B cell (primary cell): ENCODE data around the gene CABP2. TPM values are rescaled to one million over a fixed set of nuclear protein-coding genes. Genes with fewer than 3 reads are reported as not detected.

Source experiments
- ATAC-seq: fragments of 200-7000 bp; cut with Tn5 transposase; one replicate; pipeline ENCODE4 v1.10.0; 2021; ENCODE audit warnings: low read depth, mild to moderate bottlenecking, moderate number of reproducible peaks, moderate library complexity
- CTCF ChIA-PET: fragments of 350-600 bp; sonication (Branson Sonifier 250); formaldehyde crosslinking; loops from one replicate; lab custom pipeline; 2021; ENCODE audit warnings: antibody characterized with exemption, inconsistent platforms; lab: Charles Lee
- POLR2A ChIA-PET: fragments of 350-600 bp; sonication (Branson Sonifier 250); formaldehyde crosslinking; loops from one replicate; lab custom pipeline; 2021; ENCODE audit warnings: antibody characterized with exemption; lab: Charles Lee
- DNase-seq: peaks from one replicate; pipeline ENCODE4 v3.0.0; 2013
- H2AFZ ChIP-seq: 2 replicates; pipeline ENCODE4 v1.6.1; 2012; ENCODE audit warnings: mild to moderate bottlenecking, low read depth, low read length; ENCODE audit not compliant: insufficient read depth, poor library complexity, severe bottlenecking
- H3K27ac ChIP-seq, 2 donors: 1 replicate in 1 of 2; 2 replicates in 1 of 2; pipeline ENCODE4 v1.5.1; 2012 to 2013; ENCODE audit warnings: low read length in 2 of 2, mild to moderate bottlenecking in 2 of 2, moderate library complexity in 1 of 2
- H3K27me3 ChIP-seq, 4 experiments: fragments of 200-600 bp in 1 of 4; sonication (generic) in 1 of 4; replicated peaks in 1 of 4; 1 replicate in 2 of 4; 2 replicates in 2 of 4; pipeline versions ENCODE4 v1.6.1 to v1.7.0; 2013 to 2016; ENCODE audit warnings: low read length in 3 of 4, mild to moderate bottlenecking in 2 of 4, mixed read lengths in 1 of 4, moderate library complexity in 1 of 4; ENCODE audit not compliant: insufficient read depth in 4 of 4, control insufficient read depth in 3 of 4; ENCODE audit errors: control extremely low read depth in 1 of 4
- H3K36me3 ChIP-seq, 2 experiments: replicated peaks in 1 of 2; 1 replicate in 1 of 2; 2 replicates in 1 of 2; pipeline versions ENCODE4 v1.6.1 to v1.7.1; 2013; ENCODE audit warnings: low read length in 1 of 2; ENCODE audit not compliant: insufficient read depth in 2 of 2, control insufficient read depth in 1 of 2; ENCODE audit errors: control extremely low read depth in 1 of 2, extremely low read depth in 1 of 2
- H3K4me1 ChIP-seq, 2 donors: fragments of 200-600 bp in 1 of 2; sonication (generic) in 1 of 2; 1 replicate in 1 of 2; 2 replicates in 1 of 2; pipeline versions ENCODE4 v1.5.1 to v1.6.1; 2013 to 2017; ENCODE audit warnings: low read length in 2 of 2; ENCODE audit not compliant: control insufficient read depth in 2 of 2, insufficient read depth in 2 of 2
- H3K4me2 ChIP-seq: replicated peaks from 2 replicates; pipeline ENCODE3; 2012; ENCODE audit warnings: mild to moderate bottlenecking, low read depth, low read length; ENCODE audit not compliant: poor library complexity, severe bottlenecking
- H3K4me3 ChIP-seq, 5 experiments: fragments of 200-600 bp in 1 of 5; sonication (generic) in 1 of 5; 1 replicate in 3 of 5; 2 replicates in 2 of 5; pipeline versions ENCODE4 v1.5.1 to v1.7.0; 2011 to 2016; ENCODE audit warnings: low read length in 4 of 5, mild to moderate bottlenecking in 4 of 5, low read depth in 2 of 5, control low read depth in 1 of 5, moderate library complexity in 1 of 5; ENCODE audit not compliant: insufficient read depth in 1 of 5; ENCODE audit errors: control extremely low read depth in 1 of 5, extremely low read depth in 1 of 5
- H3K79me2 ChIP-seq: fragments of 200-600 bp; sonication (generic); one replicate; pipeline ENCODE4 v1.6.0; 2016; ENCODE audit warnings: low read length; ENCODE audit not compliant: control insufficient read depth, insufficient read depth
- H3K9ac ChIP-seq: fragments of 200-600 bp; sonication (generic); 2 replicates; pipeline ENCODE4 v1.6.1; 2017; ENCODE audit warnings: mild to moderate bottlenecking, low read length, moderate library complexity
- H3K9me3 ChIP-seq, 3 donors: one replicate each; pipeline versions ENCODE4 v1.6.1 to v1.7.1; 2013; ENCODE audit warnings: low read length in 2 of 3; ENCODE audit not compliant: control insufficient read depth in 2 of 3, insufficient read depth in 1 of 3; ENCODE audit errors: control extremely low read depth in 1 of 3
- H4K20me1 ChIP-seq: 2 replicates; pipeline ENCODE4 v1.6.0; 2012; ENCODE audit warnings: mild to moderate bottlenecking, low read length; ENCODE audit not compliant: insufficient read depth, control insufficient read depth, poor library complexity, severe bottlenecking
- H3K27ac Mint-ChIP-seq: one replicate; pipeline ENCODE4 v1.8.0; 2021; ENCODE audit warnings: mixed read lengths
- H3K27me3 Mint-ChIP-seq: one replicate; pipeline ENCODE4 v1.8.0; 2021; ENCODE audit warnings: mixed read lengths
- H3K4me1 Mint-ChIP-seq: one replicate; pipeline ENCODE4 v1.8.0; 2021; ENCODE audit warnings: mixed read lengths
- H3K4me3 Mint-ChIP-seq: one replicate; pipeline ENCODE4 v1.8.0; 2021; ENCODE audit warnings: mixed read lengths
- H3K9me3 Mint-ChIP-seq: one replicate; pipeline ENCODE4 v1.8.0; 2022; ENCODE audit warnings: mixed read lengths; ENCODE audit not compliant: insufficient read depth
- EZH2 ChIP-seq: IDR thresholded peaks from 2 replicates; pipeline ENCODE4 v1.6.1; 2012; ENCODE audit warnings: borderline replicate concordance, low read depth, mild to moderate bottlenecking, moderate library complexity, low read length; ENCODE audit not compliant: insufficient read depth, poor library complexity, severe bottlenecking
- WGBS: methylation state at CpG from one replicate; pipeline ENCODE4 v1.1.5; 2013; ENCODE audit warnings: missing lambda C conversion rate; ENCODE audit not compliant: insufficient coverage; 5-methylcytosine and 5-hydroxymethylcytosine counted together
- intact Hi-C: fragments of 100-400 bp; cut with micrococcal nuclease; formaldehyde crosslinking; loops from one replicate; pipeline ENCODE4 v1.10.0; 2022
- polyA plus RNA-seq: library from polyadenylated mRNA; depleted of rRNA; stranded (reverse); fragments of >200 nt; gene quantifications from 2 replicates; pipeline ENCODE4 v1.2.3, GENCODE V29; 2012
- total RNA-seq, 2 donors: library from RNA; stranded (reverse); fragments of 120-200 nt in 1 of 2; gene quantifications; 1 replicate in 1 of 2; 2 replicates in 1 of 2; pipeline versions ENCODE4 v1.2.3 to v1.2.4, GENCODE V29; 2013 to 2022
- TF ChIP-seq, protein P1 (sequence below): fragments of 200-600 bp; IDR thresholded peaks from one replicate; pipeline ENCODE4 v1.8.0; 2022; ENCODE audit warnings: antibody characterized with exemption, mild to moderate bottlenecking

Gene CABP2
- total and polyA plus RNA-seq, 2 donors (not counting 1 experiment from before 2014, with no cell fraction given) = not detected

DNA sequence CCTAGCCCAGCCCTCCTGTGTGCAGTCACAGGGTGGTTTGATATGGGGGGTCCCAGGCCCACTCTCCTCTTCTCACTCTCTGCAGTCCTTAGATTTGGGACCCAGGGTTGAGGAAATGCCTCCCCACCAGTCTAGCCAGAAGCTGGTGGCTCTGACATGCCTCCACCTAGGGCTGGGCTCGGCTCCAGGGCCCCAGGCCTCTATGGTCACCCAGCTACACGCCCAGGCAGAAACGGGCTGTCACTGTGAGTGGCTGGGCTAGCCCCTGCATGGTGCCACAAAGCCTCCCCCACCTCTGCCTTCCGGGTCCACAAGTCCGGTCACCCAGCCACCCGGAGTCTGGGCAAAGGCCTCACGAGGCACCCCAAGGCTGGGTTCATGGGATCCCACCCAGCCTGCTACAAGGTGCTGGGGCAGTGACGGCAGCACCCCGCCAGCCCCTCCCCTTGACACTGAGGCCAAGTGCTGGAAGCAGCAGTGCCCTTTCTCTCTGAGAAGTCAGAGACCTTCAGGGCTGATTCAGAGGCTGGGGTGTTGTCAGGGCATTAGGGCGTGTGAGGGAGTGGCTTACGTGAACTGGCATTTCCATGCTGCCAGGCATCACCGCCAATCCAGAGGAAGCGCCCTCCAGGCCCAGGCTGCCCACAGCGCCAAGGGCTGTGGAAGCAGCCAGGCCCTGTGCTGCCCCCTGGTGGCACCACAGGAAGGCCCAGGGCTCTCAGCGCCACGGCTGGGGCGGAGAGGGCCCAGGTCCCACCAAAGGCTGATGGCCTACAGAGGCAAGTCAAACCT is 17.4 kb downstream of the CABP2 start:
- peaks cover 0 to 6% (median 0%) of the 10 kb centered on the region in 4 experiments for H3K27me3 ChIP-seq
- H2AFZ ChIP-seq = peak overlapping the region; percentile 74
- peaks cover 0 to 33% of the 10 kb centered on the region in 2 experiments for H3K36me3 ChIP-seq
- H3K4me3 Mint-ChIP-seq = peak overlapping the region; percentile 92
- H3K4me1 Mint-ChIP-seq = peaks cover 48% of the 10 kb centered on the region
- DNase-seq = peak; percentile 93
- no peaks in the 10 kb centered on the region for H3K9me3 Mint-ChIP-seq
- H3K4me2 ChIP-seq = peak overlapping the region; percentile 97
- H3K79me2 ChIP-seq = peaks cover 47% of the 10 kb centered on the region
- CTCF ChIA-PET = interaction anchor here (0.6 to 2.8 kb wide), 17 partner anchors 17 to 234 kb away, joined by 3 to 20 read pairs (median 4); partner anchors contain the start of genes PPP1CA, PTPRCAP, RAD9A and TBC1D10C
- H3K4me1 ChIP-seq = peaks cover 40 to 50% of the 10 kb centered on the region in 2 donors
- peaks cover 1% of the 10 kb centered on the region for H3K27me3 Mint-ChIP-seq
- peak overlapping the region; percentile 95 for H3K27ac Mint-ChIP-seq
- intact Hi-C loops = loop anchor here (1.0 to 5.0 kb wide), 8 partner anchors 24 to 264 kb away; partner anchors contain the start of genes ANKRD13D, GRK2, PPP1CA and PTPRCAP
- 14% methylated on average over 16 of the region's 17 CpGs for WGBS
- H3K9ac ChIP-seq = peak overlapping the region; percentile 89
- no peak for TF ChIP-seq EZH2
- TF ChIP-seq, protein P1, sequence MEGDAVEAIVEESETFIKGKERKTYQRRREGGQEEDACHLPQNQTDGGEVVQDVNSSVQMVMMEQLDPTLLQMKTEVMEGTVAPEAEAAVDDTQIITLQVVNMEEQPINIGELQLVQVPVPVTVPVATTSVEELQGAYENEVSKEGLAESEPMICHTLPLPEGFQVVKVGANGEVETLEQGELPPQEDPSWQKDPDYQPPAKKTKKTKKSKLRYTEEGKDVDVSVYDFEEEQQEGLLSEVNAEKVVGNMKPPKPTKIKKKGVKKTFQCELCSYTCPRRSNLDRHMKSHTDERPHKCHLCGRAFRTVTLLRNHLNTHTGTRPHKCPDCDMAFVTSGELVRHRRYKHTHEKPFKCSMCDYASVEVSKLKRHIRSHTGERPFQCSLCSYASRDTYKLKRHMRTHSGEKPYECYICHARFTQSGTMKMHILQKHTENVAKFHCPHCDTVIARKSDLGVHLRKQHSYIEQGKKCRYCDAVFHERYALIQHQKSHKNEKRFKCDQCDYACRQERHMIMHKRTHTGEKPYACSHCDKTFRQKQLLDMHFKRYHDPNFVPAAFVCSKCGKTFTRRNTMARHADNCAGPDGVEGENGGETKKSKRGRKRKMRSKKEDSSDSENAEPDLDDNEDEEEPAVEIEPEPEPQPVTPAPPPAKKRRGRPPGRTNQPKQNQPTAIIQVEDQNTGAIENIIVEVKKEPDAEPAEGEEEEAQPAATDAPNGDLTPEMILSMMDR = peak; percentile 93
- no peaks in the 10 kb centered on the region for H3K9me3 ChIP-seq
- peak overlapping the region in 4 of 5 experiments; percentile 40 to 90 (median 87) for H3K4me3 ChIP-seq
- POLR2A ChIA-PET = interaction anchor here (1.0 to 2.1 kb wide), 10 partner anchors 20 to 116 kb away, joined by 4 to 13 read pairs (median 6); partner anchors contain the start of genes AIP, PPP1CA, PTPRCAP and RAD9A
- peak overlapping the region; percentile 68 to 98 for H3K27ac ChIP-seq
- peak; percentile 35 for ATAC-seq
- peaks cover 61% of the 10 kb centered on the region for H4K20me1 ChIP-seq
